Hindlimb muscle (tissue), 1 donor: ENCODE data around the gene GALNT13. TPM values are rescaled to one million over a fixed set of nuclear protein-coding genes. Genes with fewer than 3 reads are reported as not detected.
"Not testable (repeated sequence)": the region's sequence is repeated elsewhere in the genome, so short reads cannot be mapped to it uniquely, and the experiment has no call there.

Experiments
- DNase-seq: peaks from one replicate; pipeline ENCODE4 v3.0.0-alpha.2; 2013
- polyA plus RNA-seq: library from polyadenylated mRNA; unstranded; fragments of 120-200 nt; gene quantifications from one replicate; pipeline ENCODE4 v1.2.1, GENCODE V29; 2013; ENCODE audit not compliant: insufficient read length

Gene GALNT13
- polyA plus RNA-seq, 1 donor: 0.32 TPM

DNA sequence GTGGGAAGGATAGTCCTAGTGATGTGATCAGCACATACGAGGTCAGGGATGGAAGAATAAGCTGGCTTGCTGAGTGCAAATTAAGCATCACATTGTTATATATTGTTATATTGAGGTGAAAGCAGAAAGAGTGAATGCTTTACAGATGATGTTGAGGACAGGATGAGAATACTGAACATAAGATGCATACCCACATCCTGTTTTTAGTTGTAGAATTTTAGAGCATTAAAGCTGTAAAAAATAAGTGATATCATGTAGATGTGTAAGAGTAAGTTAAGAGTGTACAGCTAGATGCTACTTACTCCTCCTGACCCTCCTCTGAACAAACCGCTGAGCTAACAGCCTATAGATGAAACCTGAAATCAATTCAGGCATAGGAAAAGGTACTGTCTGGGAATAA lies 555.7 kb downstream of the GALNT13 start:
- DNase-seq: no peak

DNA sequence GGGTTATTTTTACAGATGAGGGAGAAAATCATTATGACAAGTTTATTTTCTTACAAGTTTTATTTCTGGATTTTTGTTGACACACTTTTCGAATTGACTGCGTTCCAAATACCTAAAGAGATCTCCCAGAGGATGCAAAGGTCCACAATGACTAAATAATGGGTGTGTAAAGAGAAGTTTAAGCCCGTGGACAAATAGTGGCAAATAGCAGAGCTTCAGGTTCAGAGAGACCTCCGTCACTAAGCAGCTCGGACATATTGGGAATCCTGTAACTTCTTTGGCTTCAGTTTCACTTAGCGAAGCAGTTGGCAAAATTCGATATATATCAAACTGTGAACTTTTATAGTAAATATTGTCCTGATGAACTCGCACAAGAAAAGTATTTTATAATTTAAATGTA lies 556.3 kb downstream of the GALNT13 start:
- no peak for DNase-seq

DNA sequence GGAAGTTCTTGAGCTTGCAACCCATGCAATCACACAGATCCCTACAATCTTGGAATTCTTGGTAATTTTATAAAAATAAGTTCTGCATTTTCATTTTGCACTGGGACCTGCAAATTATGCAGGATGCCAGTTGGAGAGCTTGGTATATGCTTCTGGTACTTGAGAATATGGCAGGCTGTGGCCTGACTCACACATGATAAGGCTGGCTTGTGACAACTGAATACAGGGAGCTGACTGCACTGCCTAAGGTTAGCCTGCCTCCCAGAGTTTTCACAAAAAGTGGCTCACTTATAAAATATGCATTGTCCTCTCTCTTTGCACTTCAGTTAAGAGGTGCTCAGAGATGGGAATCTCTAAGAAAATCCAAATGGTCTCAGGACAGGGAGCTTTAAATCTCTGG lies 561.3 kb downstream of the GALNT13 start:
- DNase-seq: no peak

DNA sequence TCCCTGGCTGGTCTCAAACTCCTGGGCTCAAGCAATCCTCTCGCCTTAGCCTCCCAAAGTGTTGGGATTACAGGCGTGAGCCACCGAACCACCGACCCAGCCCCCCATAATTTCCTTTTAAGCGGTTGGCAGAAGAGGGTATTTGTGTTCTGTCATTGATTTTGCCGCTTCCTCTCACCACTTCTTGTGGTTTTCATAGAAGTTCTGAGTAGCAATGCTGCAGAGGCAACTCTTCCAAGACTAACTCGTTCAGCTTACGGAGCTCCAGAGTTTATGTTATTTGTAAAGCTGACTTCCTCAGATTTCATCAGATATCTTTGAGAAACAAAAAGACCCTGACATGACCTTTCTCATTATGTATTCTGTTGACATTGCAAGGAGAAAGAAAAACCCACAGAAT lies 565.4 kb downstream of the GALNT13 start:
- no peak for DNase-seq

DNA sequence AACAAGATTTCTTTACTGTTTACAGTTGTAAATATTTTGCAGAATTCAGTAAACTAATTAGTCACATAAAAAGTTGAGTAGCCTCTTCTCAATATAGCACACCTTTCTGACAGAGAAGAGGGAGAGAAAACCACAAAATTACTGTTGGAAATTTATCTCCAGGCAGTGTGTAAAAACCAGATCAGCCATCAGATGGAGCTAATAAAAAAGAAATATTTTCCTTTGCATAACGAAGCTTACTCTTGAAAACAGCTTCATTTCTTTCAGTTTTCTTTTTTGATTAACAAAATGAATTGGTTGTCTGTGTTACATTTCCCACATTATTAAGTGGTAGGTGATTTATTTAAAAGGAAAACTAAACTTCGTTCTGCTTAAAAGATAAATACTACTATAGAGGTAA lies 567.4 kb downstream of the GALNT13 start:
- no peak for DNase-seq

DNA sequence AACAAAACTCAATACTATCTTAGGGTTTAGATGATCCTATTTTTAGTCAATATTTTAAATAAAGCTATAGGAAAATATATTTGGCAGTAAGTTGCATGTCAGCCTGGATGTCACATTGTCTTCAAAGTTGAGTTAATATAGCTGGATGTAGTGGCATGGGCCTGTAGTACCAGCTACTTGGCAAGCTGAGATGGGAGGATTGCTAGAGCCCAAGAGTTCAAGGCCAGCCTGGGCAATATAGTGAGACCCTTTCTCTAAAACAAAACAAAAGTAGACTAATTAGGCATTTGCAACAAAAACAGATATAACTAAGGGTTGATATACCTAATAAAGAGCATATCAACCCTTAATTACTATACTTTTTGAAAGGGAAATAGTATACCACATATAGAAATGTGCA lies 572.2 kb downstream of the GALNT13 start:
- no peak for DNase-seq

DNA sequence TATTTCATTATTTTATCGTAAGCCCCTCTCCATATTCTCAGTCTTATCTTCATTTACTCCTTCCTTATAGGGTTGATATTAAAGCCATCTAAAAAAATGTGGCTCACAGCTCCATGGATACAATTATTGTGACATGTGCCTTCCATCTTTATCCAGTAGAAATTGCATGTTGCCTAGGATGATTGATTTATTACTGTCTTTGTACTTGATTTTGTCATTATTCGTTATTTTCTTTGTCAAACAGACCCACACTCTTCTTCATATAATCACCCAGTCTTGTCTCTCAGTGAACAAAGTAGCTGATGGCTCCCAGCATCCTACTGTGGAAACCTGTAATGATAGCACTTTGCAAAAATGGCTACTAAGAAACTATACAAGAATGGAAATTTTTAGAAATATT lies 574.6 kb downstream of the GALNT13 start:
- DNase-seq: no peak

DNA sequence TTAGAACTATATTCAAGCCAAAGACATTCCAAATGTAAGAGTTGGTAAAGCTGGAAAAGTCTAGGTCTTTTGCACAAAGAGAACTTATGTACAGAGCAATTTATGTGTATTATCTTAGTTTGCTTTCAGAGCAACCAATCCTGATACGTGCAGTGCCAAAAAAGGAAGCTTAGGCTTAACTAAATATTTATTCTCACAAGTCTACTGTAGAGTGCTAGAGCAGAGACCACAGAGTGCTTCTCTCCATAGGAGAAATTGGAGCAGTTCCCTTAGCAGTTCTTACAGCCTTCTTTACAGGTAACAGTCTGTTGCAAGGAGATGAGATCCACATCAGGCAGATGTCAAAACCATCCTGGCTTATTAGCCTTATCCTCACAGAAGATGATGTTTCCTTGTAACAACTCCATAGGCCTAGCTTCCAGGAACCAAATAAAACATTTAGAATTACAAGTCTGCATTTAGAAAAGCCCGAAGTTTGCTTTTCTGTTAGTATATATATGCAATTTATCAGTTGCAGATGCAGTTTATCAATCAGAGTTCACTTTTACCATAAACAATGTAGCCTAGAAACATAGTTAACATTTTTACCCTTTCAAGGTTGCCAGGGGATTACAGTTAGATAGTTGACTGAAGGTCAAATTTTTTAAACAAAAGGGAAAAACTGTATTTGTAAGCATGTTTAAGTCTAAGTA lies 576.2 kb downstream of the GALNT13 start:
- no peak for DNase-seq

DNA sequence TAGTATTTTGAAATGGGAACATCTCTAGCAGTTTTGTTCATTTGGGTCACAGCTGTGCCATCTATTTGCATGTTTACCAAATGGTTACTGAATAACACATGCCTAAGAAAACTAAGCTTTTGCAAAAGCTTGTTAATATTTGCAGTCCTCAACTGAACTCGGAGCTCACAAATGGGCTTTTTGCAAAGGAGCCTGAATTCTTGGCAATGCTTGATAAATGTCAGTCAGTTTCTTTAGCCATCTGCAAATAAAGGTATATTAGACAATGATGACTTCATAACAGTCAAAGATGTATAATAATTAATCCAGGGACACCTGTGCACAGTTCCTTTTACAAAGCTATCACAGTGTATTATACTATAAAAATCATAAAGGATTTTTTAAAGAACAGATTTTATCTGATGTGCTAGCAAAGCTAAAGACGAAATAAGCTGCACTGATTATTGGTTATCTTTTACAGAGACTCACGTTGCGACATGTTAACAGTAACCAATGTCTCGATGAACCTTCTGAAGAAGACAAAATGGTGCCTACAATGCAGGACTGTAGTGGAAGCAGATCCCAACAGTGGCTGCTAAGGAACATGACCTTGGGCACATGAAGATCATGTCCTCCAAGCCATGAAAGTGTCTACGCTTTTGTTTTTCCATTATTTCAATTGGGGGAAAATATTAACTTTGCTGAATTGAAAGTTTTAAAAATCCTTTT lies 578.4 kb downstream of the GALNT13 start:
- DNase-seq: no peak

DNA sequence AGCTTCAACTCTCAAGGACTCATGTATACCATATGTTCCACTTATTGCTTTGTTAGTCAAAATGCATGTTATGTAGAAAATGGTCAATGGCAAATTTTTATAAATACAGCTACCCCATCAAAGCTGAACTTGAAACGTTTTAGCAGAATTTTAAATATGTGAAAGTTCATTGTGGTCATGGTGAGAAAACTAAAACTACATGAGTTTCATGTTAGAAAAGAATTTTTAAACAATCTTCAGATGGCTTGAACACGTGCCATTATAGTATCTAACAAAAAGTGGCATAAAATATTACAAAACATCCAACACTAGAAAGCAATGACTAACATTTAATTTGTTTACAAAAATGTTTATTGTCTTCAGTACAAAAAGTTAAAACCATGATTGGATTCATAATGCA lies 580.7 kb downstream of the GALNT13 start:
- no peak for DNase-seq

DNA sequence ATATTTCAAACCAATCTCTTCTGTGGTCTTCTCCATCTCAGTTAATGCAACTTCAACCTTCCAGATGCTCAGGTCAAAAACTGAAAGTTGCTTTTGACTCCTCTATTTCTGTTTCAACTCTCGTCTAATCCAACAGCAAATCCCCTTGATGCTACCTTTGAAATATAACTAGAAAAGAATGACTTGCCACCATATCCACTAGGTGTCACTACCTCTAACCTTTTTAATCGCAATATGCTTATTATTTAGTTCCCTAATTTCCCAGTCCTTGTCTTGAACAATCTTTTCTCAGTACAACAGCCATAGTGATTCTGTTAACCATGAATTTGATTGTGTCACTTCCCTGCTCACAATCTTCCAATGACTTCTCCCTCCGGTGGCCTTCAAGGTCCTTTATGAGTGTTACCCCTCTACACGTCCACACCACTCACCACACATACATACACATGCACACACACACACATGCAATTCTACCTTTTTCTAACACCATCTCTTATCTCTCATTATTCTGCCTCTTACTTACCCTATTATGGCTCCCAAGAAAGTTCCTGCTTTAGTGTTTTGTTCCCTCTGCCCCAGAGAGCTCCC lies 581.3 kb downstream of the GALNT13 start:
- DNase-seq: no peak

DNA sequence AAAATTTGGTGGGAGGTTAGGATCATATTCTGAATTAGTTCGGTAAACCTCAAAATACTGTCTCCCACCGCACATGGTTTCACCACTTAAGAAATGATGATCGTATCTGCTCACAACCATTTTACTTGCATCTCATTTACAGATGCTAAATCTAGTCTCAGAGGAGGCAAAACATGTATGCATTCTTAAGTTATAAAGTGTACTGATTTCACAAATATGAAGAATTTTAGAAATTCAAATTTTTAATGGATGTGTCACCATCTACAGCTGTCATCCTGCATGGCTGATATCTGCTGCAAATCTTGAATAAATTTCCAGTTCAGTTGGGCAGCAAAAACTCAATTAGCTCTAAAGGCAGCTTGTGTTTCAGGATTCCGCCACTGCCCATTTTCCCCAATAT lies 583.4 kb downstream of the GALNT13 start:
- no peak for DNase-seq

DNA sequence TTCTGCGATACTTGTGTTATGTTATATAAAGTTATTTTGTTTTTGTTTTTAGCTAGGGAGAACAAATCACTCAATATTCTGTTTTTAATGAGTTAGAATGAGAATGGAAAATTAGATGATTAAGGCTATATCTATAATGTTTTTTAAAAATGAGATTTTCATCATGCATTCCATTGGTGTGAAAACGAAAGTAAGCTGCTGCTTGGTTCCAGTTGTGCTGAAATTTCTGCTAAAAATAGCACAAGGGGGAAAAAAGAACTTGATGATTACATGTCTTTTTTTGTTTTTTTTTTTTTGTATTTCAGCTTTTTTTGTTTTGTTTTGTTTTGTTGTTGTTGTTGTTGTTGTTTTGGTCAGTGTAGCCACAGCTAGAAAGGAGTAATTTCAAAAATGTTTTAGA lies 584.1 kb downstream of the GALNT13 start:
- DNase-seq: peak; percentile 15

DNA sequence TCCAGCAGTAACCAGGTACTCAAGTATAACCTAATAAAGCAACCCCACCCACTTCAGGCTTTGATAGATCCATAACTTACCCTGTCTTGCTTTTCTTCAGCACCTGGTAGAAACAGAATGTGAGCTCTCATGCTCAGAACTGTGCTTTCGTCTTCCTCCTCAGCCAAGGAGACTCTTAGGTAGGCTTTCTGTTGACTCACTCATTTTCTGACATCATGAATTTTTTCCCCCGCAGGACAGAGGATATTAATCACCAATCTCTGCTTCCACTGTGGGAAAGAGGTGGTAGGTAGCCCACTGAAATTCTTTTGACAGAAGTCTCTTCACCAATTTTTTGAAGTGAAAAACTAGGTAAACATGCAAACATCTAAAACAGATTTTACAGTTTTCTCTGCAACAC lies 585.6 kb downstream of the GALNT13 start:
- no peak for DNase-seq

DNA sequence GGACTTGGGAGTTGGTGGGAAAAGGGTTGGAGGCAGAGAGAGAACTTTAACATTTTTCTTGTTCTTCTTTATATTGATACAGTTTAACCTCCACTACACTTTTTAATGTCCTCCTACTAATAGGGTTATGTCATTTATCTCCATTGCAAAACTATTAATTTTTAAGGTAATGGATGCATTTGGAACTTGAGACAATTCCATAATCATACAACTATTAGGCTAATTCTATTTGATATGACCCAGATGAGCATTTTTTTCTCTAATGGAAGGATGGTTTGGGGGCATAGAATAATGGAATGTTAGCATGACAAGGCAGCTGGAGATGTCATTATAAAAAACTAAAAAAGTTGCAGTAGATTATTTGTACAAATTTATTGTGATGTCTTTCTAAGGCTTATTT lies 587.6 kb downstream of the GALNT13 start:
- no peak for DNase-seq

DNA sequence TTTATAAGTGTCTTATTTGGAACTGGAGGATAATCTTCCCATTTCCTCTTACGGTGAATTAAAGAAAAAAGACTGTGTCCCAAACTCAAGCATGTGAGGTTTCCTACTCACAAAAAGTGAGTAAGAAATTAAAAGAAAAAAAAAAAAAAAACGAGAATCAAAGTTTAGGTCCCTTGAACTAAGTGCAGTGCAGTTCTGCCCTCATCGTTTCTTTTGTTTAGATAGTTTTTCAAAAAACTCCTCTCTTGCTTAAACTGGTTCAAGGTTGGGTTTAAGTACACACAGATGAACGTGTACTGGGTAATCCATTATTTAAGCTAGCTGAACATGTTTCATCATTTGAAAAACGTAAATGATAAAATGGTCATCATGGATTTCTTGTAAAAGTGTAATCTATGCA lies 590.9 kb downstream of the GALNT13 start:
- no peak for DNase-seq

DNA sequence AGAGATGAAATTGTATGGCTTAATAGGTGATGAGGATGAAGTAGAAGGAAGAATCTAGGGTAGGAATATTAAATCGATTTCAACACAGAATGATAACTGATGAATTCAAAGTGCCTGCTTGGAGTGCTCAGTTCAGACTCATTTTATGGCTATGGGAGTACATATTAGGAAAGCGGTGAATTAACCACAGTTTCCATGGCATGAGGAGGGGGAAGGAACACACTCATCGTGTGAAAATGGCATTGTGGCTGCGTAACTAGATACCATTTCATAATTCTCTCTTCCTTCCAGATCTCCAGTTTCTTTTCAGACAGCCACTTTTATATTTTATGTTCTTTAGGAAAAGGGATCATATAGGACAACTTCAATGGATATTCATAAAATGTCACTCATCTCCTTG lies 594.5 kb downstream of the GALNT13 start:
- no peak for DNase-seq

DNA sequence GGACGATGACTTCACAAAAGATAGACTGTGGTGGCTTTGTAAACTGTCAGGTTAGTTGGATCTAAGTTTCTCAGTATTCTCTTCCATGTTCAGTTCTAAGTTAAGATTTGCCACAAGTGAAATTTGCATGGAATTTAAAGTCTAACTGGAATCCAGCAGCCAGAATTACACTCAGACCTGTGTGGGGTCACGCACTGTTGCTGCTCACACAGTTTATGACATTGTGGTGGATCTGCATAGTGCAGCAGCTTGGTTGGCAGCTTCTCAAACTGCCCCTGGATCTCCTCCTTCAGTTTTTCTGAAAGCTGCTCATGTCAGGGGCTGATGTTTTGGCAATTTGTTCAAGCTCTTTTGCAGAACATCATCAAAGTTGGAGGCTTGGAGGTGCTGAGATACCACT lies 598.7 kb downstream of the GALNT13 start:
- no peak for DNase-seq

DNA sequence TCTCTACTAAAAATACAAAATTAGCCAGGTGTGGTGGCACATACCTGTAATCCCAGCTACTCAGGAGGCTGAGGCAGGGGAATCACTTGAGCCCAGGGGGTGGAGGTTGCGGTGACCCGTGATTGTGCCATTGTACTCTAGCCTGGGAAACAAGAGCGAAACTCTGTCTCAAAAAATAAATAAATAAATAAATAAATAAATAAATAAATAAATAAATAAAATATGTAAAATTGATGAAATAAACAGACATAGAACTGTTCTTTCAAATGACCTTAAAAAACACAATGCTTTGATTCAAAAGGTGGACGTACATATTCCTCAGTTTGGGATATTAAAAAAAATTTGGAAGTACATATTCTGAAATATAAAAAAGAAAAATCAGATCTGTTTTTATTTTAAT lies 599.8 kb downstream of the GALNT13 start:
- not testable (repeated sequence) for DNase-seq

DNA sequence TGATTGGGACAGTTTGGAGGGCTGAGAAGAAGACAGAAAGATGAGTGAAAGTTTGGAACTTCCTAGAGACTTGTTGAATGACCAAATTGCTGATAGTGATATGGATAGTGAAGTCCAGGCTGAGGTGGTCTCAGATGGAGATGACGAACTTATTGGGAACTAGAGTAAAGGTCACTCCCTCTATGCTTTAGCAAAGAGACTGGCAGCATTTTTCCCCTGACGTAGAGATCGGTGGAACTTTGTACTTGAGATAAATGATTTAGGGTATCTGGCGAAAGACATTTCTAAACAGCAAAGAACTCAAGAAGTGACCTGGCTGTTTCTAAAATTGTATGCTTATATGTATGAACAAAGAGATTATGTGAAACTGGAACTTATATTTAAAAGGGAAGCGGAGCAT lies 605.6 kb downstream of the GALNT13 start:
- no peak for DNase-seq

DNA sequence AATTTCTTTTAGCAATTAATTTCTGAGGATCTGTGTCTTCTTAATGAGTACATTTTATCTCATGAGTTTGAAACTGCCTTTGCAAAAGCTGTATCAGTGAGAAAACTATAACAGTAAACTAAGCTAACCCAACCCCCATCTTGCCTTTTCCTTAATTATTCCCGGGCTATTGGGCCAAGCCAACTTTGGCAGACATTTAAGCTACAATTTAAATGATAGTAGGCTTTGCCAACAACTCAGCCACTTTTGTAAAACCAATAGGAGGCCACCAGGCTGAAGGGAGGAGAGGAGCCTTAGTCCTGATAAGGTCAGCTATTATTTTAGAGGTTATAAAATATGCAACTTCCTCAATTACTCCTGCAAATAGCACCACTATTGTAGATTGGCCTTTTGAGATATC lies 608.8 kb downstream of the GALNT13 start:
- DNase-seq: no peak

DNA sequence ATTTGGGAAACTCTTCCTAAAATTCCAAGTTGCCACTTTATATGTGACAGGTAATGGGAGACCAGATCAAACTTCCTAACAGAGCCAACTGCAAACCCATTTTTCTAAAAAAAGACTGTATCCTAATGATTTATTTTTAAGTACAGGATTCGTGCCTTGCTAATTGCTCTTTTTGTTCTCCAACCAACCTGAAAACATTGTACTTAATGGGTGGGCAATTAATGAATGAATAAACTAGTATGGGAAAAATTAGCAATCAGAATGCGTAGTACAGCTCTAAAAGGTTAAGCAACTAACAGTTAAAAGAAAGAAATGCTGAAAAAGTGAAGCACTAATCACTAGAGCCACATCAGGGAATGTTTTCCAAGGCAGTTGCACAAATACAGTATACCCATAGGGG lies 609.6 kb downstream of the GALNT13 start:
- DNase-seq: no peak

DNA sequence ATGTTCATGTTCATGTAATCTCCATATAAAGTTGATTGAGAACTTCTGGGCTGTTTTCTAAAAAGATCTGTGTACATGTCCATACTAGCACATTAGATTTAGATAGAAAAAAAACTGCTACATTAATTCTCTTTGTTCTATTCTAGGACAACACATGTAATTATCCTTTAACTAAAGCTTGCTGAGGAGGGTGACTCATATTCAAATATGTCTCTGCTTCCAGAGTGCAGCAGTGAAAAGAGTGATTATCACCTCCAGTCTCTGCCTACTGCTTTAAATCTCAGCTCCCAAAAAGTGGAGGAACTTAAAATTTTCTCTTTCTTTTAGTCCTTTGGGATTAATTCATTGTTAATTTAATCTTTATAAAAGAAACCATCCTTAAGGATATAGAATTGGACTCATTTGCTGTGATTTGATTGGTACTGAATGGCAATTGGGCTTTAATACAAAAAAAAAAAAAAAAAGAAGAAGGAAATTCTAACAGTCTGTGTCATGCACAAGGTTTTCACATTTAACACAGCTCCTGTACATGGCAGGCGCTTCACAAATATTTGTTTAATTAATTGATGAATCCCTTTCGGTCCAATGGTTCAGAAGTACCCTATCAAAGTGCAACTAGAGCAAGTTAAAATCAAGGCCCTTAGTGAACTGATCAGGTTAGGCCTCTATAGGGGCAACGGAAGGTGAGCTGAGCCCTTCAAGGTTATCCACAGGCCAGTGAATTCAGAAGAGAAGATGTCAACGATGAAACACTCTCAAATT lies 612.8 kb downstream of the GALNT13 start:
- no peak for DNase-seq

DNA sequence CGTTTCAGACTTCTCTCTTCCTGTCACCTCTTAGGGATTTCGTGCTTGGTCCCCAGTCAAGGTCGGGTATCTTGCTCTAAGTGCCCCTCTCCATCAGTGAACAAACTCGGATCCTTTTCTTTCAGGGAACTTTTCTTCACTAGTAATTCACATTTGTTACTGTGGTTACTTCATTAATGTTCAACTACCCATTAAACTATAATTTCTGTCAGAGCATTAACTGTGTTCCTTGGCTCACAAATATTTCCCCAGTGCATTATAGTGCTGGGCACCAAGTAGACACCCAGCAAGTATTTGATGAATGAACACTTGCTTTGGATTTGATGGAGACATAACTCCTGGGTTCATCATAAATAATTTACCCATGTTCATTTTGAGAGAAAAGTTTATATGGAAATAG lies 617.1 kb downstream of the GALNT13 start:
- no peak for DNase-seq
